ENCODE measurements around the gene DSC1. TPM values are rescaled to one million over a fixed set of nuclear protein-coding genes. Genes with fewer than 3 reads are reported as not detected.

The DSC1 gene
- total and polyA plus RNA-seq, 12 donors = 0.03 to 21.8 (median 7.7) TPM

GRCh38 chr18:31103423-31103822, 59.2 kb downstream of the DSC1 start:
- Histone ChIP-seq H3K27me3 (peaks cover 0 to 8% (median 0%) of the 10 kb centered on the region in 7 donors), H3K36me3 (no peaks in the 10 kb centered on the region), H3K27ac (no peak overlapping the region), H3K4me3 (no peak overlapping the region), H3K4me1 (peaks cover 0 to 12% (median 3%) of the 10 kb centered on the region in 9 donors), H3K9me3 (no peaks in the 10 kb centered on the region)
- WGBS, 2 donors = 84 to 91% methylated on average over 3 of the region's 3 CpGs
- intact Hi-C loops (cut with DNase I) = loop anchor here in 5 of 10 donors (5.0 to 10.0 kb wide), 5 partner anchors 101 to 399 kb away; partner anchors contain the start of gene DSG2 (in 1 of the 5)
- ATAC-seq = no peak
- TF ChIP-seq CTCF (IDR thresholded peaks at IDR 0.05) = no peak
- DNase-seq = no peak

- Histone ChIP-seq H3K27ac (no peak overlapping the region), H3K4me1 (peaks cover 0 to 12% (median 3%) of the 10 kb centered on the region in 9 donors), H3K27me3 (peaks cover 0 to 8% (median 0%) of the 10 kb centered on the region in 7 donors), H3K36me3 (no peaks in the 10 kb centered on the region), H3K9me3 (no peaks in the 10 kb centered on the region), H3K4me3 (no peak overlapping the region)
- DNase-seq (no peak), ATAC-seq (no peak)
- no peak for TF ChIP-seq CTCF (IDR thresholded peaks at IDR 0.05)
- 81 to 86% methylated on average over 2 of the region's 2 CpGs for WGBS, 2 donors
- intact Hi-C loops (cut with DNase I) = loop anchor here in 5 of 10 donors (5.0 to 10.0 kb wide), 5 partner anchors 102 to 399 kb away; partner anchors contain the start of gene DSG2 (in 1 of the 5)
Measured at GRCh38 chr18:31102941-31103340, 59.7 kb downstream of the DSC1 start.

- Histone ChIP-seq H3K36me3 (no peaks in the 10 kb centered on the region), H3K4me3 (peak within 1 kb of the TSS; percentile 41 to 76 (median 72)), H3K4me1 (peaks cover 0 to 12% (median 3%) of the 10 kb centered on the region in 9 donors), H3K27me3 (peaks cover 0 to 8% (median 0%) of the 10 kb centered on the region in 7 donors), H3K9me3 (no peaks in the 10 kb centered on the region), H3K27ac (peak within 1 kb of the TSS; percentile 87 to 97 (median 90))
- no peak for TF ChIP-seq CTCF (IDR thresholded peaks at IDR 0.05)
- WGBS, 2 donors = 3 to 4% methylated on average over 43 to 44 of the region's 44 CpGs
- DNase-seq = peak; percentile 18 to 46
- intact Hi-C loops (cut with DNase I) = loop anchor here in 5 of 10 donors (5.0 to 10.0 kb wide), 5 partner anchors 103 to 400 kb away; partner anchors contain the start of gene DSG2 (in 1 of the 5)
- peak; percentile 30 to 74 (median 48) for ATAC-seq
Measured at GRCh38 chr18:31102025-31102684, 60.5 kb downstream of the DSC1 start, which contains the start of gene DSC2. TSS of gene DSC2 (minus strand) at chr18:31102421. CDS start at chr18:31101971, 450 bp downstream.

- intact Hi-C loops (cut with DNase I) = loop anchor here in 5 of 10 donors (5.0 to 10.0 kb wide), 5 partner anchors 103 to 401 kb away; partner anchors contain the start of gene DSG2 (in 1 of the 5)
- peak in 3 of 9 donors; percentile 19 to 32 (median 32) for TF ChIP-seq CTCF (IDR thresholded peaks at IDR 0.05)
- Histone ChIP-seq H3K4me3 (peak overlapping the region; percentile 41 to 76 (median 72)), H3K4me1 (peaks cover 0 to 12% (median 3%) of the 10 kb centered on the region in 9 donors), H3K27me3 (peaks cover 0 to 8% (median 0%) of the 10 kb centered on the region in 7 donors), H3K36me3 (no peaks in the 10 kb centered on the region), H3K9me3 (no peaks in the 10 kb centered on the region), H3K27ac (peak overlapping the region; percentile 87 to 97 (median 90))
- DNase-seq (peak; percentile 66 to 82), ATAC-seq (peak; percentile 84 to 97 (median 88))
- 0 to 1% methylated on average over 59 to 72 of the region's 72 CpGs for WGBS, 2 donors
Measured at GRCh38 chr18:31101183-31102024, 61.3 kb downstream of the DSC1 start.
